K562 (cell line): Measurements from ENCODE around the gene NF2. TPM values are rescaled to one million over a fixed set of nuclear protein-coding genes. Genes with fewer than 3 reads are reported as not detected.

Experiments
- ATAC-seq: fragments of 200-7000 bp; cut with Tn5 transposase; 3 replicates; pipeline ENCODE4 v1.9.1; 2020; ENCODE audit warnings: moderate library complexity
- BruUV-seq: library from RNA; stranded (reverse); fragments of 400-500 nt; replicated peaks from 2 replicates; lab custom pipeline; 2021; lab: Mats Ljungman, UMichigan
- CTCF ChIA-PET: fragments of 300-600 bp; formaldehyde crosslinking; extraction: SDS; loops from one replicate; lab custom pipeline; 2021; ENCODE audit warnings: low intra/inter-chr PET ratio; lab: Yijun Ruan, JAX
- POLR2A ChIA-PET: fragments of 300-600, 350-650 bp; sonication (Branson Sonifier 250); formaldehyde crosslinking; extraction: SDS; loops from one replicate; lab custom pipeline; 2021; ENCODE audit warnings: antibody characterized with exemption, inconsistent platforms; lab: Yijun Ruan, JAX
- DNase-seq, 4 experiments: peaks; one replicate each; pipeline versions ENCODE4 v3.0.0 to v3.0.0-alpha.2; 2011 to 2018; ENCODE audit warnings: low spot score in 3 of 4, mixed read lengths in 3 of 4; ENCODE audit errors: extremely low read depth in 1 of 4
- FAIRE-seq: peaks from 2 replicates; lab custom pipeline; 2011; peaks lifted over from hg19 to GRCh38; lab: Jason Lieb, UNC
- H2AFZ ChIP-seq: 2 replicates; pipeline ENCODE4 v1.6.0; 2011; ENCODE audit warnings: low read depth, low read length, control low read depth, inconsistent platforms
- H3K27ac ChIP-seq: fragments of 200-600 bp; 3 replicates; pipeline ENCODE4 v1.8.0; 2011; ENCODE audit warnings: low read depth, mild to moderate bottlenecking, control low read depth, inconsistent platforms, low read length, moderate library complexity, mixed read lengths; ENCODE audit errors: extremely low read depth
- H3K27me3 ChIP-seq, 2 experiments: fragments of 300-600 bp in 1 of 2; 2 replicates in 1 of 2; 3 replicates in 1 of 2; pipeline versions ENCODE4 v1.6.0 to v1.8.0; 2011; ENCODE audit warnings: inconsistent platforms in 2 of 2, low read length in 2 of 2, mild to moderate bottlenecking in 1 of 2, mixed read lengths in 1 of 2, moderate library complexity in 1 of 2; ENCODE audit not compliant: control insufficient read depth in 2 of 2, insufficient read depth in 2 of 2
- H3K36me3 ChIP-seq: fragments of 300-600 bp; 3 replicates; pipeline ENCODE4 v1.8.0; 2011; ENCODE audit warnings: mild to moderate bottlenecking, low read length, inconsistent platforms; ENCODE audit not compliant: control insufficient read depth, insufficient read depth
- H3K4me1 ChIP-seq, 2 experiments: fragments of 200-600 bp in 1 of 2; replicated peaks in 1 of 2; 2 replicates in 1 of 2; 3 replicates in 1 of 2; pipeline versions ENCODE4 v1.5.1 to v1.8.0; 2011; ENCODE audit warnings: inconsistent platforms in 2 of 2, low read length in 2 of 2, mild to moderate bottlenecking in 1 of 2, mixed read lengths in 1 of 2, moderate library complexity in 1 of 2; ENCODE audit not compliant: control insufficient read depth in 2 of 2, insufficient read depth in 2 of 2
- H3K4me2 ChIP-seq: 2 replicates; pipeline ENCODE4 v1.6.1; 2011; ENCODE audit warnings: low read length, control low read depth, inconsistent platforms, mixed read lengths; ENCODE audit not compliant: insufficient read depth
- H3K4me3 ChIP-seq: fragments of 200-600 bp; sonication (generic), shearing (Covaris generic); 2 replicates; pipeline ENCODE4 v1.5.1; 2016; ENCODE audit warnings: control low read depth, inconsistent platforms
- H3K79me2 ChIP-seq: fragments of 200-600 bp; 3 replicates; pipeline ENCODE4 v1.8.0; 2011; ENCODE audit warnings: low read length, inconsistent platforms; ENCODE audit not compliant: control insufficient read depth, insufficient read depth
- H3K9ac ChIP-seq, 2 experiments: 2 replicates each; pipeline versions ENCODE4 v1.6.0 to v1.6.1; 2011; ENCODE audit warnings: low read depth in 2 of 2, low read length in 2 of 2, control low read depth in 1 of 2, inconsistent platforms in 1 of 2, mild to moderate bottlenecking in 1 of 2, mixed read lengths in 1 of 2; ENCODE audit not compliant: insufficient read depth in 1 of 2
- H3K9me1 ChIP-seq: one replicate; pipeline ENCODE4 v1.6.0; 2011; ENCODE audit warnings: inconsistent platforms, mild to moderate bottlenecking, low read length, moderate library complexity; ENCODE audit not compliant: control insufficient read depth, insufficient read depth
- H3K9me3 ChIP-seq: replicated peaks from 2 replicates; pipeline ENCODE4 v1.5.1; 2011; ENCODE audit warnings: low read depth, low read length, inconsistent platforms; ENCODE audit not compliant: control insufficient read depth, insufficient read depth
- H4K20me1 ChIP-seq: replicated peaks from 2 replicates; pipeline ENCODE4 v1.6.1; 2011; ENCODE audit warnings: low read length, inconsistent platforms, mixed read lengths; ENCODE audit not compliant: control insufficient read depth, insufficient read depth
- BRD9 ChIP-seq: fragments of 450-650 bp; IDR thresholded peaks from 2 replicates; pipeline ENCODE4 v1.6.1; 2018; ENCODE audit warnings: low read depth; ENCODE audit not compliant: partially characterized antibody
- NFATC3 ChIP-seq: fragments of 450-650 bp; IDR thresholded peaks from 2 replicates; pipeline ENCODE4 v1.6.1; 2017; ENCODE audit warnings: mild to moderate bottlenecking
- NFIX ChIP-seq: fragments of 250-450 bp; sonication (Bioruptor Pico); IDR thresholded peaks from 2 replicates; pipeline ENCODE4 v1.4.0; 2020; ENCODE audit warnings: low read depth, mild to moderate bottlenecking, moderate library complexity
- SMARCA5 ChIP-seq: fragments of 450-650 bp; IDR thresholded peaks from 2 replicates; pipeline ENCODE4 v1.6.1; 2016
- SMARCB1 ChIP-seq: IDR thresholded peaks from 2 replicates; pipeline ENCODE4 v1.6.1; 2011; ENCODE audit warnings: improper control_type of control experiment, low read depth; ENCODE audit not compliant: insufficient read length
- ZNF174 ChIP-seq: fragments of 250-450 bp; sonication (Bioruptor Pico); IDR thresholded peaks from 2 replicates; pipeline ENCODE4 v1.4.0; 2020; ENCODE audit warnings: mild to moderate bottlenecking
- ZNF263 ChIP-seq: sonication (generic); formaldehyde crosslinking; IDR thresholded peaks from 2 replicates; pipeline ENCODE4 v1.8.0; 2022; ENCODE audit warnings: mild to moderate bottlenecking, missing genetic modification reagents, borderline replicate concordance
- ZNF586 ChIP-seq: fragments of 450-650 bp; formaldehyde crosslinking; conservative IDR thresholded peaks from 2 replicates; pipeline ENCODE4 v1.4.0; 2020; ENCODE audit warnings: mild to moderate bottlenecking, moderate library complexity
- ZNF785 ChIP-seq: fragments of 250-450 bp; sonication (Bioruptor Pico); IDR thresholded peaks from 2 replicates; pipeline ENCODE4 v1.4.0; 2020; ENCODE audit warnings: mild to moderate bottlenecking
- WGBS: fragments of 100-300 bp; shearing (Covaris generic); methylation state at CpG from one replicate; pipeline ENCODE4 v1.1.6; 2016; ENCODE audit warnings: low coverage, mixed read lengths; ENCODE audit not compliant: insufficient coverage; ENCODE audit errors: missing lambda C conversion rate; 5-methylcytosine and 5-hydroxymethylcytosine counted together
- in situ Hi-C: fragments of 300-500 bp; cut with MboI; formaldehyde crosslinking; loops from 4 replicates; pipeline ENCODE4 v1.15.0; 2018; ENCODE audit warnings: inconsistent platforms, mixed read lengths
- intact Hi-C: fragments of 100-400 bp; cut with micrococcal nuclease; formaldehyde crosslinking; loops from 2 replicates; pipeline ENCODE4 v1.14.2; 2022
- polyA plus RNA-seq, 8 experiments: library from polyadenylated mRNA; depleted of rRNA in 4 of 8; stranded (reverse) in 5 of 8; unstranded in 3 of 8; fragments of >200 nt; fragmentation: Nextera tagmentation in 2 of 8; fragmentation: Illumina TruSeq in 1 of 8; extraction: Ambion mirVana in 2 of 8; extraction: Trizol in 1 of 8; gene quantifications; 2 replicates each; pipeline versions ENCODE4 v1.2.1 to v1.2.3, GENCODE V29; 2011 to 2014; ENCODE audit warnings: inconsistent platforms in 1 of 8, missing spikeins in 1 of 8
- total RNA-seq, 7 experiments: library from RNA; depleted of rRNA in 6 of 7; stranded (reverse); fragments of >200 nt in 6 of 7; fragmentation: Illumina TruSeq in 2 of 7; extraction: Trizol in 2 of 7; gene quantifications; 2 replicates each; pipeline versions ENCODE4 v1.2.1 to v1.2.3, GENCODE V29; 2011 to 2021; ENCODE audit warnings: low replicate concordance in 1 of 7
- TF ChIP-seq, protein P1 (sequence below): fragments of 450-650 bp; formaldehyde crosslinking; IDR thresholded peaks from 2 replicates; pipeline ENCODE4 v1.4.0; 2022; ENCODE audit warnings: missing genetic modification characterization
- TF ChIP-seq, protein P2 (sequence below): fragments of 250-450 bp; sonication (Bioruptor Pico); IDR thresholded peaks from 2 replicates; pipeline ENCODE4 v1.5.0; 2021
- TF ChIP-seq, protein P3 (sequence below): fragments of 450-650 bp; formaldehyde crosslinking; IDR thresholded peaks from 2 replicates; pipeline ENCODE4 v1.4.0; 2020; ENCODE audit warnings: mild to moderate bottlenecking

Gene NF2
- total and polyA plus RNA-seq, 9 of the 15 experiments (the other 6 are each of a cell fraction or from before 2014, with no cell fraction given), result 2.2 to 32.5 (median 15.2) TPM

DNA sequence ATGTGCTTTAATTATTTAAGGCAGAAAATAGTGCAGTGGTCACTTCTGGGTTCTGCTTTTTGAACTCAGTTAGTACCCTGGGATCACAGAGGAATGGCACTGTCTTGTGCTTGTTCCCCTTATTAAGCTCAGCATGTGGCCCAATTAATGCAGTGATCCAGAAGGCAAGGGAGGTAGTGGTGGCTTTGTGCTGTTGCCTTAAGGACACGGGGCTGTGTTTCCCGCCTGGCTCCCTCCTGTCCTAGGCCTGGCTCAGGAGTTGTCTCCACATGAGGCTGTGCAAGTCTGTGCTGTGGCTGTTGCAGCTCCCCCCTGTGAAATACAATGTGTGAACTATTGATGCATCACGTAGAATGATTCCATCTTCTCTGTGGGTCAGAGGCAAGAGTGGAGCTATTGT is 67.2 kb downstream of the NF2 start:
- H3K9me1 ChIP-seq, result no peaks in the 10 kb centered on the region
- no peaks in the 10 kb centered on the region for H3K9me3 ChIP-seq
- no peaks in the 10 kb centered on the region for H3K27me3 ChIP-seq
- no peak overlapping the region for H3K9ac ChIP-seq
- DNase-seq (no peak), ATAC-seq (no peak), FAIRE-seq (no peak)
- peaks cover 69% of the 10 kb centered on the region; the same call in 2 of the 3 replicates for H3K36me3 ChIP-seq
- H2AFZ ChIP-seq, result no peak overlapping the region
- TF ChIP-seq SMARCB1, result no peak
- no peak for TF ChIP-seq NFIX (CRISPR knock-in tag)
- no peak for TF ChIP-seq ZNF174
- TF ChIP-seq ZNF785 (CRISPR knock-in tag), result no peak
- TF ChIP-seq SMARCA5, result no peak
- TF ChIP-seq, protein P1, sequence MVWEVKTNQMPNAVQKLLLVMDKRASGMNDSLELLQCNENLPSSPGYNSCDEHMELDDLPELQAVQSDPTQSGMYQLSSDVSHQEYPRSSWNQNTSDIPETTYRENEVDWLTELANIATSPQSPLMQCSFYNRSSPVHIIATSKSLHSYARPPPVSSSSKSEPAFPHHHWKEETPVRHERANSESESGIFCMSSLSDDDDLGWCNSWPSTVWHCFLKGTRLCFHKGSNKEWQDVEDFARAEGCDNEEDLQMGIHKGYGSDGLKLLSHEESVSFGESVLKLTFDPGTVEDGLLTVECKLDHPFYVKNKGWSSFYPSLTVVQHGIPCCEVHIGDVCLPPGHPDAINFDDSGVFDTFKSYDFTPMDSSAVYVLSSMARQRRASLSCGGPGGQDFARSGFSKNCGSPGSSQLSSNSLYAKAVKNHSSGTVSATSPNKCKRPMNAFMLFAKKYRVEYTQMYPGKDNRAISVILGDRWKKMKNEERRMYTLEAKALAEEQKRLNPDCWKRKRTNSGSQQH, result no peak
- TF ChIP-seq, protein P2, sequence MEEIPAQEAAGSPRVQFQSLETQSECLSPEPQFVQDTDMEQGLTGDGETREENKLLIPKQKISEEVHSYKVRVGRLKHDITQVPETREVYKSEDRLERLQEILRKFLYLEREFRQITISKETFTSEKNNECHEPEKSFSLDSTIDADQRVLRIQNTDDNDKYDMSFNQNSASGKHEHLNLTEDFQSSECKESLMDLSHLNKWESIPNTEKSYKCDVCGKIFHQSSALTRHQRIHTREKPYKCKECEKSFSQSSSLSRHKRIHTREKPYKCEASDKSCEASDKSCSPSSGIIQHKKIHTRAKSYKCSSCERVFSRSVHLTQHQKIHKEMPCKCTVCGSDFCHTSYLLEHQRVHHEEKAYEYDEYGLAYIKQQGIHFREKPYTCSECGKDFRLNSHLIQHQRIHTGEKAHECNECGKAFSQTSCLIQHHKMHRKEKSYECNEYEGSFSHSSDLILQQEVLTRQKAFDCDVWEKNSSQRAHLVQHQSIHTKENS (CRISPR knock-in tag), result no peak
- no peak for TF ChIP-seq NFATC3
- TF ChIP-seq ZNF586 (CRISPR knock-in tag), result no peak
- TF ChIP-seq, protein P3, sequence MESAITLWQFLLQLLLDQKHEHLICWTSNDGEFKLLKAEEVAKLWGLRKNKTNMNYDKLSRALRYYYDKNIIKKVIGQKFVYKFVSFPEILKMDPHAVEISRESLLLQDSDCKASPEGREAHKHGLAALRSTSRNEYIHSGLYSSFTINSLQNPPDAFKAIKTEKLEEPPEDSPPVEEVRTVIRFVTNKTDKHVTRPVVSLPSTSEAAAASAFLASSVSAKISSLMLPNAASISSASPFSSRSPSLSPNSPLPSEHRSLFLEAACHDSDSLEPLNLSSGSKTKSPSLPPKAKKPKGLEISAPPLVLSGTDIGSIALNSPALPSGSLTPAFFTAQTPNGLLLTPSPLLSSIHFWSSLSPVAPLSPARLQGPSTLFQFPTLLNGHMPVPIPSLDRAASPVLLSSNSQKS, result no peak
- no peak for TF ChIP-seq ZNF263
- no peak for TF ChIP-seq BRD9
- no peak overlapping the region for H3K4me2 ChIP-seq
- in situ Hi-C loops (no loop called here), intact Hi-C loops (no loop called here)
- BruUV-seq, result no TSS peak
- ChIA-PET CTCF (no interaction called here), POLR2A (interaction anchor here (0.5 kb wide), 1 partner anchor 435 kb away, joined by 4 read pairs; no protein-coding TSS in a partner anchor)
- no peak overlapping the region for H3K27ac ChIP-seq
- WGBS, result 63% methylated on average over 2 of the region's 3 CpGs
- no peaks in the 10 kb centered on the region for H4K20me1 ChIP-seq
- no peaks in the 10 kb centered on the region for H3K4me1 ChIP-seq
- H3K4me3 ChIP-seq, result no peak overlapping the region
- no peaks in the 10 kb centered on the region for H3K79me2 ChIP-seq
